BJ (cell line): ENCODE data around the gene CDCP2. TPM values are rescaled to one million over a fixed set of nuclear protein-coding genes. Genes with fewer than 3 reads are reported as not detected.

Source experiments
- CTCF ChIA-PET: fragments of 350-600 bp; formaldehyde crosslinking; extraction: SDS; loops from one replicate; lab custom pipeline; 2021; ENCODE audit warnings: antibody characterized with exemption, inconsistent platforms; lab: Yijun Ruan, JAX
- POLR2A ChIA-PET: fragments of 300-600 bp; sonication (Branson Sonifier 250); formaldehyde crosslinking; extraction: SDS; loops from one replicate; lab custom pipeline; 2021; ENCODE audit warnings: antibody characterized with exemption; lab: Charles Lee
- DNase-seq: peaks from one replicate; pipeline ENCODE4 v3.0.0-alpha.2; 2011; ENCODE audit warnings: low read depth
- H3K27me3 ChIP-seq: 2 replicates; pipeline ENCODE4 v1.6.0; 2011; ENCODE audit warnings: low read length; ENCODE audit not compliant: control insufficient read depth, insufficient read depth
- H3K36me3 ChIP-seq: 2 replicates; pipeline ENCODE4 v1.5.1; 2011; ENCODE audit warnings: low read length; ENCODE audit not compliant: control insufficient read depth, insufficient read depth
- H3K4me3 ChIP-seq: 2 replicates; pipeline ENCODE4 v1.5.1; 2011; ENCODE audit warnings: low read depth, mild to moderate bottlenecking, control low read depth, low read length
- CTCF ChIP-seq: IDR thresholded peaks from 2 replicates; pipeline ENCODE4 v1.5.1; 2011; ENCODE audit warnings: low read depth, mild to moderate bottlenecking, control low read depth, inconsistent platforms, low read length, moderate library complexity; ENCODE audit not compliant: insufficient read depth
- polyA plus RNA-seq: library from polyadenylated mRNA; depleted of rRNA; stranded (reverse); fragments of >200 nt; gene quantifications from 2 replicates; pipeline ENCODE4 v1.2.3, GENCODE V29; 2011

Gene CDCP2
- polyA plus RNA-seq, 1 experiment: not detected

DNA sequence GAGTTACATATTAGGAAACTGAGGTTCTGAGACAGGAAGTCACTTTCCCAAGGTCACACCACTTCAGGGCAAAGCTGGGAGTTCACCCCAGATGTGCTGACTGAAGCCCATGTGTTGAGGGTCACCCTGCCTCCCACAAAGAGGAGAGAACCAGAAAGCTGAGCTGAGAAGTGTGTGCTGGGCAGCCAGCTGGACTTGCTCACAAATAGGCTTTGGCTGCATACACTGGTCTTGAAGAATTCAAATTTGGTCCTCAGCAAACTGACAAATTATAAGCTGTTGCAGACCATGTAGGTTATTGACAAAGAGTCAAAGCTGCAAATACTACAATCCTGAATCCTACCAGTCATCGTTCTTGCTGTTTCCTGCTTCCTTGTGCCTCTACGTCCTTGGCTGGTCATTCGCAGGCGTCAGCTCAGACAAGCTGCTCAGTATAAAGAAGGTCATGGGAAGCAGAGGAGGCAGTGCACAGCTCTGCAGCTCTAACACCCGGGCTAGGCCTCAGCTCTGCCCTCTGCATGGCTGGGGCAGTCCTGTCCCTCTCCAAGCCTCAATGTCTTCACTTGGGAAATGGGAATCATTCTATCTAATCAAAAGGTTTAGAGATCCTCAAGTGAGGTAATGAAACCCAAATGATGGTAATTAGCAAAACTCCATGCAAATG is 40.0 kb downstream of the CDCP2 start:
- H3K27me3 ChIP-seq: no peaks in the 10 kb centered on the region; the same call in 1 of the 2 replicates
- POLR2A ChIA-PET: no interaction called here
- CTCF ChIA-PET: interaction anchor here (1.0 kb wide), 1 partner anchor 13 kb away, joined by 5 read pairs; no protein-coding TSS in a partner anchor
- no peak overlapping the region for H3K4me3 ChIP-seq
- DNase-seq: no peak
- H3K36me3 ChIP-seq: no peaks in the 10 kb centered on the region
- no peak for TF ChIP-seq CTCF

GRCh38 chr1:54112027-54112426 is 40.8 kb downstream of the CDCP2 start:
- no peak for TF ChIP-seq CTCF
- ChIA-PET POLR2A (no interaction called here), CTCF (interaction anchor here (0.8 to 1.7 kb wide), 3 partner anchors 9 to 377 kb away, joined by 4 to 5 read pairs (median 4); no protein-coding TSS in a partner anchor)
- Histone ChIP-seq H3K4me3 (no peak overlapping the region), H3K27me3 (no peaks in the 10 kb centered on the region; the same call in 1 of the 2 replicates), H3K36me3 (no peaks in the 10 kb centered on the region)
- no peak for DNase-seq

DNA sequence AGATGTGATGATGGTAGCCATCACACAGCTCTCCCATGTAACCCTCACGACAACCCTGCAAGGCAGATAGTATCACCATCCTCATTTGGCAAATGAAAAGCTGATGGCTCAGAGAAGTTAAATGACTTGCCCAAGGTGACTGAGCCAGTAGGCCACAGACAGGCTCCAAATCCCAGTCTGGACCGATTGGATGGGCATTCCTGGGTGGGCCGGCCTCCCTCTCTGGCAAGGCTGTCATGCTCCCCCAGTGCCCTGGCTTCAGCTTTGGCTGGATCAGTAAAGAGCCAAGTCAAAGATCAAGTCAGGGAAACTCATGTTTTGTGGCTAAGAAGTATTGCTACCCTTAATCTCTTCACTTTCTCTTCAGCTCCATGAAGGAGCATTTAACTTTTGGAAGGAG is 41.2 kb downstream of the CDCP2 start:
- Histone ChIP-seq H3K36me3 (no peaks in the 10 kb centered on the region), H3K4me3 (no peak overlapping the region), H3K27me3 (no peaks in the 10 kb centered on the region; the same call in 1 of the 2 replicates)
- ChIA-PET POLR2A (no interaction called here), CTCF (interaction anchor here (0.8 to 1.7 kb wide), 3 partner anchors 10 to 378 kb away, joined by 4 to 5 read pairs (median 4); no protein-coding TSS in a partner anchor)
- DNase-seq: no peak
- no peak for TF ChIP-seq CTCF

- no peak for DNase-seq
- H3K4me3 ChIP-seq: no peak overlapping the region
- no peaks in the 10 kb centered on the region; the same call in 1 of the 2 replicates for H3K27me3 ChIP-seq
- TF ChIP-seq CTCF: no peak
- no peaks in the 10 kb centered on the region for H3K36me3 ChIP-seq
- POLR2A ChIA-PET: no interaction called here
- CTCF ChIA-PET: interaction anchor here (1.7 kb wide), 1 partner anchor 378 kb away, joined by 4 read pairs; no protein-coding TSS in a partner anchor
Observed at GRCh38 chr1:54110996-54111395, 41.8 kb downstream of the CDCP2 start.
